Endodermal cell (in vitro differentiated cells): Measurements from ENCODE around the gene SPATA4. TPM values are rescaled to one million over a fixed set of nuclear protein-coding genes. Genes with fewer than 3 reads are reported as not detected.

Source experiments
- DNase-seq: peaks from one replicate; pipeline ENCODE4 v3.0.0-alpha.2; 2017
- H3K27ac ChIP-seq: 2 replicates; pipeline ENCODE4 v1.5.1; 2013; ENCODE audit warnings: mild to moderate bottlenecking, low read depth, low read length, moderate library complexity
- H3K27me3 ChIP-seq: 2 replicates; pipeline ENCODE4 v1.6.1; 2013; ENCODE audit warnings: mild to moderate bottlenecking, low read length, moderate library complexity; ENCODE audit not compliant: insufficient read depth, control insufficient read depth, poor library complexity, severe bottlenecking
- H3K36me3 ChIP-seq: 2 replicates; pipeline ENCODE4 v1.7.0; 2013; ENCODE audit warnings: mild to moderate bottlenecking, low read length, moderate library complexity; ENCODE audit not compliant: control insufficient read depth, insufficient read depth
- H3K4me1 ChIP-seq: one replicate; pipeline ENCODE4 v1.7.0; 2013; ENCODE audit warnings: low read length; ENCODE audit not compliant: control insufficient read depth, insufficient read depth
- H3K4me3 ChIP-seq: 2 replicates; pipeline ENCODE4 v1.5.1; 2013; ENCODE audit warnings: mild to moderate bottlenecking, low read length, moderate library complexity
- H3K9ac ChIP-seq: 2 replicates; pipeline ENCODE4 v1.6.1; 2013; ENCODE audit warnings: mild to moderate bottlenecking, low read length, moderate library complexity; ENCODE audit not compliant: poor library complexity, severe bottlenecking; ENCODE audit errors: extremely low read depth
- H3K9me3 ChIP-seq: 2 replicates; pipeline ENCODE4 v1.6.1; 2013; ENCODE audit warnings: mild to moderate bottlenecking, low read length, moderate library complexity; ENCODE audit not compliant: control insufficient read depth
- H3K27ac Mint-ChIP-seq: 2 replicates; pipeline ENCODE4 v1.8.0; 2020; ENCODE audit warnings: mixed read lengths
- H3K27me3 Mint-ChIP-seq: 2 replicates; pipeline ENCODE4 v1.8.0; 2021; ENCODE audit warnings: mild to moderate bottlenecking, mixed read lengths; ENCODE audit not compliant: insufficient read depth
- H3K36me3 Mint-ChIP-seq: 2 replicates; pipeline ENCODE4 v1.8.0; 2020; ENCODE audit warnings: low read depth, mixed read lengths
- H3K4me1 Mint-ChIP-seq: 2 replicates; pipeline ENCODE4 v1.8.0; 2020; ENCODE audit warnings: mixed read lengths
- H3K4me3 Mint-ChIP-seq: 2 replicates; pipeline ENCODE4 v1.8.0; 2020; ENCODE audit warnings: mild to moderate bottlenecking, moderate library complexity, mixed read lengths
- H3K9me3 Mint-ChIP-seq: 2 replicates; pipeline ENCODE4 v1.8.0; 2020; ENCODE audit warnings: mild to moderate bottlenecking, mixed read lengths
- CTCF ChIP-seq: fragments of 200-600 bp; sonication (generic); conservative IDR thresholded peaks from 2 replicates; pipeline ENCODE4 v1.5.0; 2021; ENCODE audit warnings: antibody characterized with exemption, mild to moderate bottlenecking
- WGBS, 2 experiments: methylation state at CpG; one replicate each; pipeline versions ENCODE4 v1.1.5 to v1.1.7; 2013; ENCODE audit warnings: missing lambda C conversion rate in 2 of 2, mixed read lengths in 1 of 2; ENCODE audit not compliant: insufficient coverage in 1 of 2, insufficient read length in 1 of 2; 5-methylcytosine and 5-hydroxymethylcytosine counted together
- total RNA-seq, 2 donors: library from RNA; stranded (reverse); fragmentation: NEBNext Ultra II Directional in 1 of 2; extraction: Animal tissue kit (Norgen Biotek cat#: 25700) in 1 of 2; gene quantifications; 2 replicates in 1 of 2; 3 replicates in 1 of 2; pipeline ENCODE4 v1.2.1, GENCODE V29; 2021

Gene SPATA4
- total RNA-seq, 2 donors from 2014 or later = not detected

- no peak for TF ChIP-seq CTCF
- H3K27ac ChIP-seq = no peak overlapping the region
- H3K9ac ChIP-seq = no peak overlapping the region
- H3K4me1 ChIP-seq = no peaks in the 10 kb centered on the region
- Mint-ChIP-seq H3K27me3 (no peaks in the 10 kb centered on the region), H3K9me3 (peaks cover 12% of the 10 kb centered on the region), H3K4me1 (peaks cover 10% of the 10 kb centered on the region), H3K36me3 (peaks cover 27% of the 10 kb centered on the region), H3K27ac (no peak overlapping the region), H3K4me3 (no peak overlapping the region)
- WGBS, 2 experiments = 92 to 94% methylated on average over 4 to 7 of the region's 7 CpGs
- peaks cover 14% of the 10 kb centered on the region for H3K9me3 ChIP-seq
- no peak for DNase-seq
- H3K36me3 ChIP-seq = peaks cover 20% of the 10 kb centered on the region
- H3K4me3 ChIP-seq = no peak overlapping the region
- H3K27me3 ChIP-seq = no peaks in the 10 kb centered on the region
Observed at GRCh38 chr4:176210579-176211296, 15.4 kb upstream of the SPATA4 start.

DNA sequence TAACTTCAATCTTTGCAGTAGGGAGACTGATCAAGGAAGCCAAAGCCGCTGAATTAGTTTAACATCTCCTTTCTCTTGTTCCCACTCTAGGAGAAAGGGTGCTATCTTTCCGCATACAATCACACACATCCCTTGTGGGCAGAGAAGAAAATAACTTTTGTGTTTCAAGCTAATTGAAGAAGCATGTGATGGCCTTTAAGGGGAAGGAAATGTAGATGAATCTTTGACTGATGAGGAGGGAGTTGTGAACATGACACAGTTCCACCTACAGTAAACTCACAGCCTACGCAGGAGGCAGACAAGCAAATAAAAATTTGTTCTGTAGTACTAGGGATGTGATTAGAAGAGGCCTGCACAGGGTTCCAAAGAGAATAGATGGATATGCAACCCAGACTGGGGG, 14.7 kb upstream of the SPATA4 start:
- H3K27ac Mint-ChIP-seq = no peak overlapping the region
- no peaks in the 10 kb centered on the region for H3K27me3 Mint-ChIP-seq
- no peak for DNase-seq
- TF ChIP-seq CTCF = no peak
- peaks cover 25% of the 10 kb centered on the region for H3K36me3 Mint-ChIP-seq
- peaks cover 12% of the 10 kb centered on the region for H3K9me3 Mint-ChIP-seq
- H3K4me1 Mint-ChIP-seq = peaks cover 16% of the 10 kb centered on the region
- Histone ChIP-seq H3K27ac (no peak overlapping the region), H3K27me3 (no peaks in the 10 kb centered on the region), H3K9ac (no peak overlapping the region), H3K36me3 (peaks cover 13% of the 10 kb centered on the region), H3K4me3 (no peak overlapping the region), H3K9me3 (peaks cover 14% of the 10 kb centered on the region), H3K4me1 (peaks cover 2% of the 10 kb centered on the region)
- H3K4me3 Mint-ChIP-seq = no peak overlapping the region
- WGBS, 2 experiments = 87 to 100% methylated on average over 1 to 2 of the region's 3 CpGs

DNA sequence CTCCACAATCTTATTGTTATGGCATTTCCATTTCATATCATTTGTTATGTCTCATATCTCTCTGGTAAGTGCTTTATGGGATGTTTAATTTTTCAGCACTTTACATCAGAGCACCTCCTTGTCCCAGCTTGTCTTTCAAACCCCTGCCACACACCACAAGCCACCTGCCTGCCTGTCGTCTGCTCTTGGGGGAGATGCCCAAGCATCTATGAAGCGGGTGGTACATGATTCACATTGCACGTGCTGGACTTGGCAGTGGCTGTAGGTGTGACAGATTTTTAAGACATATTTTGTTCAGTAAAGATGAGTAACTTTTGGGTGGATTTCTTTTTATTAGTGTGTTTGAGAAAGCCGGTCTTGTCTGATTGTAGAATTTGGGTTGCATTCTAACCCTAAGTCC, 14.2 kb upstream of the SPATA4 start:
- H3K4me3 ChIP-seq = no peak overlapping the region
- H3K9me3 ChIP-seq = peaks cover 14% of the 10 kb centered on the region
- peaks cover 12% of the 10 kb centered on the region for H3K9me3 Mint-ChIP-seq
- no peak for TF ChIP-seq CTCF
- H3K27ac Mint-ChIP-seq = no peak overlapping the region
- no peak overlapping the region for H3K4me3 Mint-ChIP-seq
- no peaks in the 10 kb centered on the region for H3K27me3 ChIP-seq
- H3K36me3 ChIP-seq = peaks cover 8% of the 10 kb centered on the region
- peaks cover 7% of the 10 kb centered on the region for H3K4me1 ChIP-seq
- peaks cover 19% of the 10 kb centered on the region for H3K4me1 Mint-ChIP-seq
- no peak overlapping the region for H3K9ac ChIP-seq
- H3K36me3 Mint-ChIP-seq = peaks cover 20% of the 10 kb centered on the region
- WGBS, 2 experiments = 86 to 97% methylated on average over 2 to 4 of the region's 4 CpGs
- no peaks in the 10 kb centered on the region for H3K27me3 Mint-ChIP-seq
- no peak overlapping the region for H3K27ac ChIP-seq
- no peak for DNase-seq
